Heart left ventricle (tissue), 16 donors: ENCODE data around the gene USP27X. TPM values are rescaled to one million over a fixed set of nuclear protein-coding genes. Genes with fewer than 3 reads are reported as not detected.

Source experiments
- ATAC-seq, 4 donors: fragments of 200-7000 bp; cut with Tn5 transposase; one replicate each; pipeline ENCODE4 v1.9.1; 2020 to 2022; ENCODE audit warnings: moderate library complexity in 4 of 4, mild to moderate bottlenecking in 3 of 4, moderate number of reproducible peaks in 1 of 4
- DNase-seq, 5 donors: peaks; one replicate each; pipeline ENCODE4 v3.0.0-alpha.2; 2020
- H3K27ac ChIP-seq, 12 donors: fragments of 200-600 bp; sonication (generic) in 4 of 12; one replicate each; pipeline versions ENCODE4 v1.5.0 to v1.8.0; 2016 to 2022; ENCODE audit warnings: mild to moderate bottlenecking in 2 of 12
- H3K27me3 ChIP-seq, 9 donors: fragments of 200-600 bp; sonication (generic) in 2 of 9; one replicate each; pipeline versions ENCODE4 v1.5.1 to v1.8.0; 2016 to 2022; ENCODE audit warnings: mild to moderate bottlenecking in 3 of 9
- H3K36me3 ChIP-seq, 9 donors: fragments of 200-600 bp; sonication (generic) in 2 of 9; one replicate each; pipeline versions ENCODE4 v1.5.0 to v1.8.0; 2018 to 2022; ENCODE audit warnings: mild to moderate bottlenecking in 2 of 9
- H3K4me1 ChIP-seq, 12 donors: fragments of 200-600 bp; sonication (generic) in 4 of 12; one replicate each; pipeline versions ENCODE4 v1.5.0 to v1.8.0; 2016 to 2022; ENCODE audit warnings: mild to moderate bottlenecking in 3 of 12
- H3K4me3 ChIP-seq, 12 donors: fragments of 200-600 bp; sonication (generic) in 4 of 12; one replicate each; pipeline versions ENCODE4 v1.5.0 to v1.8.0; 2017 to 2022; ENCODE audit warnings: mild to moderate bottlenecking in 9 of 12, moderate library complexity in 4 of 12
- H3K9me3 ChIP-seq, 12 donors: fragments of 200-600 bp; sonication (generic) in 4 of 12; one replicate each; pipeline versions ENCODE4 v1.5.0 to v1.8.0; 2016 to 2022; ENCODE audit warnings: mild to moderate bottlenecking in 1 of 12
- POLR2A ChIP-seq, 2 donors: fragments of 450-650 bp; IDR thresholded peaks; one replicate each; pipeline ENCODE4 v1.6.1; 2017; ENCODE audit warnings: antibody characterized with exemption in 2 of 2, mild to moderate bottlenecking in 2 of 2, moderate library complexity in 2 of 2
- WGBS, 4 donors: extraction: QIAGEN DNeasy Blood & Tissue Kit in 2 of 4; methylation state at CpG; one replicate each; pipeline versions ENCODE4 v1.1.5 to v1.1.7; 2013 to 2018; 5-methylcytosine and 5-hydroxymethylcytosine counted together
- intact Hi-C, 10 donors: fragments of 100-400 bp; cut with DNase I; formaldehyde crosslinking; loops; one replicate each; pipeline versions ENCODE4 v1.11.1 to v1.14.2; 2022
- polyA plus RNA-seq, 2 donors: library from polyadenylated mRNA; stranded (reverse); fragments of 200-250 nt; gene quantifications; one replicate each; pipeline ENCODE4 v1.2.3, GENCODE V29; 2013
- total RNA-seq, 9 donors: library from RNA; depleted of rRNA in 2 of 9; stranded (reverse); fragments of >200 nt in 2 of 9; fragmentation: NEBNext Ultra II Directional in 3 of 9; extraction: Animal tissue kit (Norgen Biotek cat#: 25700) in 3 of 9; gene quantifications; one replicate each; pipeline versions ENCODE4 v1.1.0 to v1.2.4, GENCODE V29; 2016 to 2023
- TF ChIP-seq, protein P1 (sequence below), 12 donors: fragments of 200-600 bp; sonication (generic) in 4 of 12; IDR thresholded peaks; one replicate each; pipeline versions ENCODE4 v1.5.0 to v1.8.0; 2018 to 2022; ENCODE audit warnings: antibody characterized with exemption in 12 of 12, mild to moderate bottlenecking in 5 of 12
- donor health status: ischemic (EF 13 %, LVEDD 7.1; RV severe dilation, severe dysfunction).
- donor health status: healthy with polysubstance abuse.
- donor health status: DM: no; HTN: yes; CAD: no.
- donor health status: DM: no; HTN: no; CAD: no.
- donor health status: ischemic (EF 25% LVEDD 6.9; RV normal size, moderate dysfunction).
- donor health status: ischemic (EF 25% LVEDD 5.7; RV mildly dilated, moderate dysfunction).
- donor health status: healthy.
- donor health status: DM: yes; HTN: yes; CAD: no.
- donor health status: ischemic (EF 35%, LVEDD 5.7; RV mildly dilated, moderate dysfunction).
- donor health status: nonischemic (EF 11% LVEDD 7.7; RV severe dilation, severe dysfunction).
- donor health status: DM: yes; HTN: yes; CAD: no.
- donor health status: PGD.
- donor health status: ischemic (EF 29% LVEDD 5.4; RV normal size, mild dysfunction).
- donor health status: nonischemic (EF 23%, LVEDD 6.1; RV moderate dilation, normal function).

USP27X gene
- total and polyA plus RNA-seq, 11 donors, result 0.67 to 4.3 (median 2.2) TPM

DNA sequence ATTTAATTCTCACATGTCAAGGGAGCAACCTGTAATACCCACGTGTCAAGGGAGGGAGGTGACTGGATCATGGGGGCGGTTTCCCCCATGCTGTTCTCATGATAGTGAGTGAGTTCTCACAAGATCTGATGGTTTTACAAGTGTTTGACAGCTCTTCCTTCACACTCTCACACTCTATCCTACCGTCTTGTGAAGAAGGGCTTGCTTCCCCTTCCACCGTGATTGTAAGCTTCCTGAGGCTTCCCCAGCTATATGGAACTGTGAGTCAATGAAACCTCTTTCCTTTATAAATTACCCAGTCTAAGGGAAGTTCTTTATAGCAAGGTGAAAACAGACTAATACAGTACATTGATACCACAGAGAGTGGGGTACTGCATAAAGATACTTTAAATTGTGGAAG is 17.7 kb downstream of the USP27X start:
- ATAC-seq (no peak), DNase-seq (no peak)
- Histone ChIP-seq H3K4me1 (no peaks in the 10 kb centered on the region), H3K9me3 (peaks cover 0 to 13% (median 0%) of the 10 kb centered on the region in 12 donors), H3K27ac (no peak overlapping the region), H3K36me3 (no peaks in the 10 kb centered on the region), H3K27me3 (peaks cover 0 to 38% (median 0%) of the 10 kb centered on the region in 9 donors), H3K4me3 (no peak overlapping the region)
- intact Hi-C loops, result no loop called here
- 66 to 79% (median 70%) methylated on average over 4 of the region's 4 CpGs for WGBS, 4 donors
- TF ChIP-seq, protein P1, sequence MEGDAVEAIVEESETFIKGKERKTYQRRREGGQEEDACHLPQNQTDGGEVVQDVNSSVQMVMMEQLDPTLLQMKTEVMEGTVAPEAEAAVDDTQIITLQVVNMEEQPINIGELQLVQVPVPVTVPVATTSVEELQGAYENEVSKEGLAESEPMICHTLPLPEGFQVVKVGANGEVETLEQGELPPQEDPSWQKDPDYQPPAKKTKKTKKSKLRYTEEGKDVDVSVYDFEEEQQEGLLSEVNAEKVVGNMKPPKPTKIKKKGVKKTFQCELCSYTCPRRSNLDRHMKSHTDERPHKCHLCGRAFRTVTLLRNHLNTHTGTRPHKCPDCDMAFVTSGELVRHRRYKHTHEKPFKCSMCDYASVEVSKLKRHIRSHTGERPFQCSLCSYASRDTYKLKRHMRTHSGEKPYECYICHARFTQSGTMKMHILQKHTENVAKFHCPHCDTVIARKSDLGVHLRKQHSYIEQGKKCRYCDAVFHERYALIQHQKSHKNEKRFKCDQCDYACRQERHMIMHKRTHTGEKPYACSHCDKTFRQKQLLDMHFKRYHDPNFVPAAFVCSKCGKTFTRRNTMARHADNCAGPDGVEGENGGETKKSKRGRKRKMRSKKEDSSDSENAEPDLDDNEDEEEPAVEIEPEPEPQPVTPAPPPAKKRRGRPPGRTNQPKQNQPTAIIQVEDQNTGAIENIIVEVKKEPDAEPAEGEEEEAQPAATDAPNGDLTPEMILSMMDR (IDR thresholded peaks at IDR 0.05), result no peak
- no peak for TF ChIP-seq POLR2A (IDR thresholded peaks at IDR 0.05)

DNA sequence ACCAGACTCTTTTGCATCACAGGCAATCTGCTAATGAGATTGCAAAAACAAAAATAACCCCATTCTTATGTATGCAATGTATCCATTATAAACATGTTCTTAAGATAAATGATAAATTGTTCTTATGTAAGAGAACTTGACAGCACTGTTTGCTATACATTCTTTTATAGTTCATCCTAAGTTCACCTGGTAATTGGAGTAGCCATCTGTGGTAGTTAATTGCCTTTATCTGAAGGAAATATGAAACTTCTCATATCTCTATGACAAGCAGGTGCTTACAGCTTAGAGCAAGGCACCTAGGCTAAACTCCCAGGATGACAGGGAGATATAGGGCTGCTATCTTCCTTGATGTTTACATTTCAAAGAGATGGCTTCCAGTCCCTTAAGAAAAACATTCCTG is 21.8 kb downstream of the USP27X start:
- no peaks in the 10 kb centered on the region for H3K4me1 ChIP-seq
- intact Hi-C loops, result no loop called here

DNA sequence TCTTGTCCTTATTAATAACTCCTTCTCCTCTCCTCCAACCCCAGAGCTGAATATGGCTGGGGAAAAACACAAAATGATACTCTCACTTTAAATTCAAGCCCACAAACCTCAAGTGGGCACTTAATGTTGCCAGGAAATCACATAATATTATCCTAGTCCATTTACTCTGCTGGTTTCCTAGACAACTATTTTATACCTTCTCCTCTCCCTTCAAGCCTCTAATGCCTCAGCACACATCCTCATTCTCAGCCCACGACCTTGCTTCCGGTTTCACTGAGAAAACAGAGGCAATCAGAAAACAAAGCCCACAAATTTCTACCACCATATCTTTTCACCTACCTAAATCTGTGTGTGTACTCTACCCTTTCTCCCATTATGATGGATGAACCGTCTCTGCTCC is 31.1 kb downstream of the USP27X start:
- 29 to 37% (median 36%) methylated on average over 3 of the region's 3 CpGs for WGBS, 4 donors
- intact Hi-C loops, result loop anchor here in 4 of 10 donors (5.0 to 10.0 kb wide), 4 partner anchors 292 to 674 kb away; partner anchors contain the start of genes AKAP4 (in 1 of the 4) and CCNB3 (in 1 of the 4)

More for the DNA sequence above, 21.8 kb downstream of the USP27X start:
- TF ChIP-seq POLR2A (IDR thresholded peaks at IDR 0.05), result no peak
- TF ChIP-seq, protein P1 (IDR thresholded peaks at IDR 0.05), result no peak
- DNase-seq (no peak), ATAC-seq (no peak)
- Histone ChIP-seq H3K36me3 (no peaks in the 10 kb centered on the region), H3K9me3 (peaks cover 0 to 15% (median 0%) of the 10 kb centered on the region in 12 donors), H3K27ac (no peak overlapping the region), H3K4me3 (no peak overlapping the region), H3K27me3 (peaks cover 0 to 42% (median 0%) of the 10 kb centered on the region in 9 donors)

DNA sequence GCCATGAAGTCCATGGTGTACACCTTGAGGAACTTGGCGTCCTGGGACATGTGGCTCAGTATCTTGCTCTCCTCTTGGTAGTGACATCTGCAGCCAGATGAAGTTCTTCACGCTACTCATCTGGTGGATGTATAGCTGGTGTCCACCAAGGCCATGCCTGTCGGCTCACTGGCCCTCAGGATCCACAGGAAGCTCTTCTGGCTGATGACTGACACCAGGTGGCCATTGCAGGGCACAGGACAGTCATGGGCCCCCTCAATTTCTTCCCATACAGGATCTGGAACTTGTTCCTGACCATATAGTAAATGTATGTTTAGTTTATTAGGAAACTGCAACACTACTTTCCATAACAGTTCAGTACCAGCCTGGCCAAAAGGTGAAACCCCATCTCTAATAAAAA is 32.8 kb downstream of the USP27X start:
- Histone ChIP-seq H3K36me3 (no peaks in the 10 kb centered on the region), H3K27me3 (peaks cover 0 to 17% (median 0%) of the 10 kb centered on the region in 9 donors), H3K27ac (no peak overlapping the region), H3K9me3 (no peaks in the 10 kb centered on the region), H3K4me1 (no peaks in the 10 kb centered on the region), H3K4me3 (no peak overlapping the region)
- DNase-seq (no peak), ATAC-seq (no peak)
- intact Hi-C loops, result loop anchor here in 4 of 10 donors (5.0 to 10.0 kb wide), 4 partner anchors 290 to 673 kb away; partner anchors contain the start of genes AKAP4 (in 1 of the 4) and CCNB3 (in 1 of the 4)
- TF ChIP-seq, protein P1 (IDR thresholded peaks at IDR 0.05), result no peak
- TF ChIP-seq POLR2A (IDR thresholded peaks at IDR 0.05), result no peak
- WGBS, 4 donors, result 50 to 92% (median 71%) methylated on average over 1 to 3 of the region's 3 CpGs

More for the DNA sequence above, 31.1 kb downstream of the USP27X start:
- DNase-seq (no peak), ATAC-seq (no peak)
- Histone ChIP-seq H3K4me1 (no peaks in the 10 kb centered on the region), H3K27me3 (peaks cover 0 to 17% (median 0%) of the 10 kb centered on the region in 9 donors), H3K9me3 (peaks cover 0 to 7% (median 0%) of the 10 kb centered on the region in 12 donors), H3K4me3 (no peak overlapping the region), H3K36me3 (no peaks in the 10 kb centered on the region), H3K27ac (no peak overlapping the region)
- TF ChIP-seq, protein P1 (IDR thresholded peaks at IDR 0.05), result no peak
- no peak for TF ChIP-seq POLR2A (IDR thresholded peaks at IDR 0.05)
